Measurements from ENCODE around the gene CCDC192.

CCDC192 gene

DNA sequence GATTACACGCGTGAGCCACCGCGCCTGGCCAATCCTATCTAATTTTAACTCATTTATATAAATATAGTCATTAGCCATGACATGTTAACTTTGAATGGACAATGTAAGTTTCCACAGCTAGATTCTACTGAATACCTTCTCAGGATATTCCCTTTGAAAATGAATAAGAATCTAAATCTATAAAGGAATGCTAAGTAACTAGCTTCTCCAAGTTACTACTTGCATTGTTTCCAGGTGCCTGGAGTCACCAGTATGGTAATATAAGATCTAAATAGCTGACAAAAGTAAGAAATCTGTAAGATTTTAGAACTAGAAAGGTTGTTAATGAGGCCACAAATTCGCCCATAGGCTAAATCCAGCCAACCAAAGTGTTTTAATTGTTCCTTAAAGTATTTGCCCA, 191.3 kb downstream of the CCDC192 start:
- TF ChIP-seq EZH2phosphoT487 (IDR thresholded peaks at IDR 0.05; ENCODE audit: borderline replicate concordance) (no peak), CTCF (conservative IDR thresholded peaks at IDR 0.05; ENCODE audit: low read length) (no peak)
- Histone ChIP-seq H3K9me2 (replicated peaks; ENCODE audit: low read depth, low read length) (no peaks in the 10 kb centered on the region), H3K79me2 (ENCODE audit: insufficient read depth, low read length) (no peaks in the 10 kb centered on the region), H3K36me3 (ENCODE audit: insufficient read depth, low read length) (no peaks in the 10 kb centered on the region), H4K20me1 (ENCODE audit: insufficient read depth, low read length, poor library complexity, severe bottlenecking) (no peaks in the 10 kb centered on the region), H3K27me3 (ENCODE audit: insufficient read depth, low read length, poor library complexity, severe bottlenecking) (no peaks in the 10 kb centered on the region), H3K4me1 (ENCODE audit: insufficient read depth, low read length, poor library complexity, severe bottlenecking) (no peaks in the 10 kb centered on the region), H3K4me3 (ENCODE audit: low read length, poor library complexity, severe bottlenecking) (no peak overlapping the region), H3K9ac (ENCODE audit: low read depth, low read length, poor library complexity, severe bottlenecking) (no peak overlapping the region), H3K4me2 (ENCODE audit: low read depth, low read length, poor library complexity, severe bottlenecking) (no peak overlapping the region), H3K9me3 (ENCODE audit: insufficient read depth, low read depth, low read length) (no peaks in the 10 kb centered on the region), H2AFZ (ENCODE audit: low read length) (no peak overlapping the region), H3F3A (ENCODE audit: low read depth) (no peaks in the 10 kb centered on the region)

- Histone ChIP-seq H2AFZ (ENCODE audit: low read length) (no peak overlapping the region), H3K4me2 (ENCODE audit: low read depth, low read length, poor library complexity, severe bottlenecking) (no peak overlapping the region), H3K79me2 (ENCODE audit: insufficient read depth, low read length) (no peaks in the 10 kb centered on the region), H3K36me3 (ENCODE audit: insufficient read depth, low read length) (no peaks in the 10 kb centered on the region), H3K9ac (ENCODE audit: low read depth, low read length, poor library complexity, severe bottlenecking) (no peak overlapping the region), H3K9me3 (ENCODE audit: insufficient read depth, low read depth, low read length) (no peaks in the 10 kb centered on the region), H3K27me3 (ENCODE audit: insufficient read depth, low read length, poor library complexity, severe bottlenecking) (no peaks in the 10 kb centered on the region), H3K4me3 (ENCODE audit: low read length, poor library complexity, severe bottlenecking) (no peak overlapping the region), H3K9me2 (replicated peaks; ENCODE audit: low read depth, low read length) (no peaks in the 10 kb centered on the region), H3K4me1 (ENCODE audit: insufficient read depth, low read length, poor library complexity, severe bottlenecking) (no peaks in the 10 kb centered on the region), H4K20me1 (ENCODE audit: insufficient read depth, low read length, poor library complexity, severe bottlenecking) (no peaks in the 10 kb centered on the region), H3F3A (ENCODE audit: low read depth) (no peaks in the 10 kb centered on the region)
- no peak for TF ChIP-seq CTCF (conservative IDR thresholded peaks at IDR 0.05; ENCODE audit: low read length)
Observed at GRCh38 chr5:127898551-127899213, 195.5 kb downstream of the CCDC192 start.

- Histone ChIP-seq H3K4me2 (ENCODE audit: low read depth, low read length, poor library complexity, severe bottlenecking) (no peak overlapping the region), H3K27me3 (ENCODE audit: insufficient read depth, low read length, poor library complexity, severe bottlenecking) (no peaks in the 10 kb centered on the region), H3K9ac (ENCODE audit: low read depth, low read length, poor library complexity, severe bottlenecking) (no peak overlapping the region), H2AFZ (ENCODE audit: low read length) (no peak overlapping the region), H3K79me2 (ENCODE audit: insufficient read depth, low read length) (no peaks in the 10 kb centered on the region), H3K4me1 (ENCODE audit: insufficient read depth, low read length, poor library complexity, severe bottlenecking) (no peaks in the 10 kb centered on the region), H3K9me2 (replicated peaks; ENCODE audit: low read depth, low read length) (no peaks in the 10 kb centered on the region), H3F3A (ENCODE audit: low read depth) (no peaks in the 10 kb centered on the region), H3K36me3 (ENCODE audit: insufficient read depth, low read length) (no peaks in the 10 kb centered on the region), H3K9me3 (ENCODE audit: insufficient read depth, low read depth, low read length) (no peaks in the 10 kb centered on the region), H3K4me3 (ENCODE audit: low read length, poor library complexity, severe bottlenecking) (no peak overlapping the region), H4K20me1 (ENCODE audit: insufficient read depth, low read length, poor library complexity, severe bottlenecking) (no peaks in the 10 kb centered on the region)
- TF ChIP-seq EZH2phosphoT487 (IDR thresholded peaks at IDR 0.05; ENCODE audit: borderline replicate concordance) (no peak), CTCF (conservative IDR thresholded peaks at IDR 0.05; ENCODE audit: low read length) (no peak)
Observed at GRCh38 chr5:127899214-127899610, 196.0 kb downstream of the CCDC192 start.

Measured in Loucy (cell line).